Kidney (tissue), 14 donors: ENCODE results near the gene RPS6KA2. TPM values are rescaled to one million over a fixed set of nuclear protein-coding genes. Genes with fewer than 3 reads are reported as not detected.

ENCODE experiments used
- DNase-seq, 5 donors: peaks; one replicate each; pipeline ENCODE4 v3.0.0-alpha.2; 2013 to 2020
- FAIRE-seq: peaks from 2 replicates; lab custom pipeline; 2012; peaks lifted over from hg19 to GRCh38; lab: Jason Lieb, UNC
- H3K27ac ChIP-seq, 2 donors: one replicate each; pipeline ENCODE4 v1.7.0; 2013; ENCODE audit warnings: low read depth in 2 of 2, low read length in 2 of 2, inconsistent platforms in 1 of 2
- H3K27me3 ChIP-seq: one replicate; pipeline ENCODE4 v1.7.1; 2013; ENCODE audit warnings: low read length, inconsistent platforms; ENCODE audit not compliant: control insufficient read depth, insufficient read depth
- H3K36me3 ChIP-seq, 3 donors: one replicate each; pipeline versions ENCODE4 v1.7.0 to v1.7.1; 2013; ENCODE audit warnings: low read length in 3 of 3, control low read depth in 1 of 3, inconsistent platforms in 1 of 3; ENCODE audit not compliant: insufficient read depth in 3 of 3, control insufficient read depth in 2 of 3
- H3K4me1 ChIP-seq, 3 donors: one replicate each; pipeline versions ENCODE4 v1.7.0 to v1.7.1; 2013; ENCODE audit warnings: low read length in 3 of 3, inconsistent platforms in 1 of 3, low read depth in 1 of 3; ENCODE audit not compliant: control insufficient read depth in 2 of 3, insufficient read depth in 2 of 3
- H3K4me3 ChIP-seq, 3 donors: one replicate each; pipeline versions ENCODE4 v1.7.0 to v1.8.1; 2013; ENCODE audit warnings: low read length in 3 of 3, control low read depth in 1 of 3, inconsistent platforms in 1 of 3
- H3K9ac ChIP-seq, 3 donors: one replicate each; pipeline versions ENCODE4 v1.7.0 to v1.7.1; 2013; ENCODE audit warnings: low read length in 3 of 3, control low read depth in 1 of 3, inconsistent platforms in 1 of 3
- H3K9me3 ChIP-seq, 3 donors: one replicate each; pipeline versions ENCODE4 v1.7.0 to v1.7.1; 2013; ENCODE audit warnings: low read length in 3 of 3, control low read depth in 1 of 3, inconsistent platforms in 1 of 3; ENCODE audit not compliant: control insufficient read depth in 2 of 3, insufficient read depth in 1 of 3
- intact Hi-C: fragments of 100-400 bp; cut with DNase I; formaldehyde crosslinking; loops from one replicate; pipeline ENCODE4 v1.11.1; 2022
- polyA plus RNA-seq: library from polyadenylated mRNA; stranded (reverse); fragments of 350-450 nt; fragmentation: Illumina TruSeq; extraction: RNeasy Lipid Tissue Mini Kit (QIAGEN cat#74804); gene quantifications from one replicate; pipeline ENCODE4 v1.2.3, GENCODE V29; 2014; ENCODE audit warnings: low read depth, low replicate concordance; ENCODE audit not compliant: insufficient read depth
- total RNA-seq: library from RNA; stranded (reverse); fragmentation: NEBNext Ultra II Directional; extraction: Animal tissue kit (Norgen Biotek cat#: 25700); gene quantifications from one replicate; pipeline ENCODE4 v1.2.1, GENCODE V29; 2021
- TF ChIP-seq, protein P1 (sequence below): IDR thresholded peaks from 3 replicates; pipeline ENCODE4 v1.5.1; 2012; ENCODE audit warnings: mild to moderate bottlenecking, moderate library complexity, borderline replicate concordance; ENCODE audit not compliant: insufficient read depth; ENCODE audit errors: extremely low read depth
- donor health status: control.
- donor health status: control.
- donor health status: control.
- donor health status: control.
- donor health status: control.
- donor health status: DM: yes; HTN: yes; CAD: no.
- donor health status: Normal renal cell carcinoma (clear cell type).

RPS6KA2 gene
- total and polyA plus RNA-seq, 2 donors from 2014 or later, result 12.3 to 61.2 TPM

DNA sequence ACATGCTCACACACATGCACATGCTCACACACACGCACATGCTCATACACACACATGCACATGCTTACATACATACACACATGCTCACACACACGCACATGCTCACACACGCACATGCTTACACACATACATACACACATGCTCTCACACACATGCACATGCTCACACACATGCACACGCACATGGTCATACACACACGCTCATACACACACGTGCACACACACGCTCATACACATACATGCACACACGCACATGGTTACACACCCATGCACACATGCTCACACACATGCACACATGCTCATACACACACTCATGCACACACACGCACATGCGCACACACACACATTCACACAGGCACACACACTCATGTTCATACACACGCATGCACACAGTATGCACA lies 20.8 kb upstream of the RPS6KA2 start:
- H3K9me3 ChIP-seq, result peaks cover 0 to 6% (median 4%) of the 10 kb centered on the region in 3 donors
- intact Hi-C loops, result no loop called here
- H3K9ac ChIP-seq, result no peak overlapping the region
- H3K4me1 ChIP-seq, result no peaks in the 10 kb centered on the region
- TF ChIP-seq, protein P1, sequence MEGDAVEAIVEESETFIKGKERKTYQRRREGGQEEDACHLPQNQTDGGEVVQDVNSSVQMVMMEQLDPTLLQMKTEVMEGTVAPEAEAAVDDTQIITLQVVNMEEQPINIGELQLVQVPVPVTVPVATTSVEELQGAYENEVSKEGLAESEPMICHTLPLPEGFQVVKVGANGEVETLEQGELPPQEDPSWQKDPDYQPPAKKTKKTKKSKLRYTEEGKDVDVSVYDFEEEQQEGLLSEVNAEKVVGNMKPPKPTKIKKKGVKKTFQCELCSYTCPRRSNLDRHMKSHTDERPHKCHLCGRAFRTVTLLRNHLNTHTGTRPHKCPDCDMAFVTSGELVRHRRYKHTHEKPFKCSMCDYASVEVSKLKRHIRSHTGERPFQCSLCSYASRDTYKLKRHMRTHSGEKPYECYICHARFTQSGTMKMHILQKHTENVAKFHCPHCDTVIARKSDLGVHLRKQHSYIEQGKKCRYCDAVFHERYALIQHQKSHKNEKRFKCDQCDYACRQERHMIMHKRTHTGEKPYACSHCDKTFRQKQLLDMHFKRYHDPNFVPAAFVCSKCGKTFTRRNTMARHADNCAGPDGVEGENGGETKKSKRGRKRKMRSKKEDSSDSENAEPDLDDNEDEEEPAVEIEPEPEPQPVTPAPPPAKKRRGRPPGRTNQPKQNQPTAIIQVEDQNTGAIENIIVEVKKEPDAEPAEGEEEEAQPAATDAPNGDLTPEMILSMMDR, result no peak
- FAIRE-seq, result no peak
- no peaks in the 10 kb centered on the region for H3K36me3 ChIP-seq
- H3K4me3 ChIP-seq, result peak overlapping the region in 1 of 3 donors; percentile 22
- no peak for DNase-seq
- no peaks in the 10 kb centered on the region for H3K27me3 ChIP-seq
- no peak overlapping the region for H3K27ac ChIP-seq

DNA sequence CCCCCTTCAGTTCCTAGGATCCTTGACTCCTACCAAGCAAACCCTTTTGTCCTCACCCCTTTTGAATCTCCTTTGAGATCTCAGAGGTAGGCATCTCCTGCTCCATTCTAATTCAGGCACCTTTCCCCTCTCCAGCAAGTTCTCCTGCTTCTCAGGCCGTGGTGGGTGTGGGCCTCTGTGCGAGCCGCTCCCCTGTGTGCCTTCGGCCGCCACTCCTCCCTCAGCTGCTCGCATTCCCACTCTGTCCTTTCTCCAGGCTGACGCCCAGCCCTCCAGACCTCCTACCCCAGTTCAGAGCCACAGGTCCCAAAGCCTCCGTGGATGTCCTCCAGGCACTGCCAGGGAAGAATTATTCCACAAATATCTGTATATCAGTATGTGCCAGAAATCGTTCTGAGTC lies 19.7 kb upstream of the RPS6KA2 start:
- Histone ChIP-seq H3K9me3 (peaks cover 0 to 6% (median 4%) of the 10 kb centered on the region in 3 donors), H3K27ac (no peak overlapping the region), H3K27me3 (no peaks in the 10 kb centered on the region), H3K4me3 (no peak overlapping the region), H3K9ac (no peak overlapping the region), H3K36me3 (no peaks in the 10 kb centered on the region), H3K4me1 (no peaks in the 10 kb centered on the region)
- TF ChIP-seq, protein P1, result no peak
- DNase-seq (no peak), FAIRE-seq (no peak)
- intact Hi-C loops, result no loop called here

GRCh38 chr6:166645896-166646295 lies 18.8 kb upstream of the RPS6KA2 start:
- Histone ChIP-seq H3K9ac (no peak overlapping the region), H3K9me3 (peaks cover 0 to 6% (median 4%) of the 10 kb centered on the region in 3 donors), H3K27ac (no peak overlapping the region), H3K4me1 (no peaks in the 10 kb centered on the region), H3K36me3 (no peaks in the 10 kb centered on the region), H3K27me3 (no peaks in the 10 kb centered on the region), H3K4me3 (no peak overlapping the region)
- FAIRE-seq (no peak), DNase-seq (no peak)
- intact Hi-C loops, result no loop called here
- TF ChIP-seq, protein P1, result no peak

DNA sequence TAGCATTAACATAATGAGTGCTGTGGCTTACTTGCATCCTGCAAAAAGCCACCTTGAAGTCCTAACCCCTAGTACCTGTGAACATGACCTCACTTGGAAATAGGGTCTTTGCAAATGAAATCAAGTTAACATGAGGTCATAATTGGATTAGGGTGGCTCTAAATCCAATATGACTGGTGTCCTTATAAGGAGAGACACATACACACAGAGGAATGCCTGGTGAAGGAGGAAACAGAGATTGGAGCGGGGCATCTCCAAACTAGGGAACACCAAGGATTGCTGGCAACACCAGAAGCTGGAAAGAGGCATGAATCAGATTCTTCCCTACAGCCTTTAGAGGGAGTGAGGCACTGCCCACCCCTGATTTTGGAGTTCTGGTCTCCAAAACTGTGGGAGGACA lies 17.6 kb upstream of the RPS6KA2 start:
- no peak overlapping the region for H3K4me3 ChIP-seq
- no peaks in the 10 kb centered on the region for H3K27me3 ChIP-seq
- no peaks in the 10 kb centered on the region for H3K36me3 ChIP-seq
- H3K9ac ChIP-seq, result no peak overlapping the region
- no peaks in the 10 kb centered on the region for H3K4me1 ChIP-seq
- intact Hi-C loops, result no loop called here
- no peak overlapping the region for H3K27ac ChIP-seq
- no peak for DNase-seq
- peaks cover 0 to 6% (median 4%) of the 10 kb centered on the region in 3 donors for H3K9me3 ChIP-seq
- TF ChIP-seq, protein P1, result no peak
- no peak for FAIRE-seq
